Upper lobe of left lung (tissue), 4 donors: ENCODE results near the gene SH3GL3.

Experiments
- CTCF ChIP-seq, 6 experiments: fragments of 450-650 bp in 4 of 6; fragments of 200-600 bp in 2 of 6; sonication (generic) in 2 of 6; IDR thresholded peaks; one replicate each; pipeline ENCODE4 v1.5.1; 2016 to 2019; ENCODE audit warnings: antibody characterized with exemption in 6 of 6
- POLR2A ChIP-seq, 4 donors: fragments of 450-650 bp; IDR thresholded peaks; one replicate each; pipeline ENCODE4 v1.5.1; 2016 to 2017; ENCODE audit warnings: antibody characterized with exemption in 4 of 4, mild to moderate bottlenecking in 2 of 4

- TF ChIP-seq CTCF (IDR thresholded peaks at IDR 0.05) (no peak), POLR2A (IDR thresholded peaks at IDR 0.05) (no peak)
These were observed 67.4 kb downstream of the SH3GL3 start for GRCh38 chr15:83514584-83514983.
